SK-MEL-5 (cell line): ENCODE data around the gene SMIM15. TPM values are rescaled to one million over a fixed set of nuclear protein-coding genes. Genes with fewer than 3 reads are reported as not detected.
"Not testable (repeated sequence)": the region's sequence is repeated elsewhere in the genome, so short reads cannot be mapped to it uniquely, and the experiment has no call there.

ENCODE experiments used
- DNase-seq: peaks from one replicate; pipeline ENCODE4 v3.0.0-alpha.2; 2016; ENCODE audit warnings: low read depth, low spot score
- in situ Hi-C: cut with HindIII; loops from 2 replicates; pipeline ENCODE4 v1.10.0; 2016; ENCODE audit warnings: low sequenced_read_pairs, high pct_unique_total_duplicates, low pct_unique_long_range_greater_than_20kb
- polyA plus RNA-seq, 2 experiments: library from polyadenylated mRNA; depleted of rRNA; stranded (reverse); fragments of >200 nt; gene quantifications; 2 replicates each; pipeline ENCODE4 v1.2.3, GENCODE V29; 2015
- total RNA-seq: library from RNA; depleted of rRNA; stranded (reverse); fragments of >200 nt; shearing (Covaris generic); gene quantifications from 2 replicates; pipeline ENCODE4 v1.2.3, GENCODE V29; 2014; rRNA removed

Gene SMIM15, protein sequence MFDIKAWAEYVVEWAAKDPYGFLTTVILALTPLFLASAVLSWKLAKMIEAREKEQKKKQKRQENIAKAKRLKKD
- total RNA-seq = 52.4 and 54.2 TPM in 2 replicates
- polyA plus RNA-seq (2015; cell fraction: cytosol; rRNA removed) = 38.8 and 49.9 TPM in 2 replicates
- 9.2 and 13.0 TPM in 2 replicates for polyA plus RNA-seq (2015; cell fraction: nucleus; rRNA removed)

DNA sequence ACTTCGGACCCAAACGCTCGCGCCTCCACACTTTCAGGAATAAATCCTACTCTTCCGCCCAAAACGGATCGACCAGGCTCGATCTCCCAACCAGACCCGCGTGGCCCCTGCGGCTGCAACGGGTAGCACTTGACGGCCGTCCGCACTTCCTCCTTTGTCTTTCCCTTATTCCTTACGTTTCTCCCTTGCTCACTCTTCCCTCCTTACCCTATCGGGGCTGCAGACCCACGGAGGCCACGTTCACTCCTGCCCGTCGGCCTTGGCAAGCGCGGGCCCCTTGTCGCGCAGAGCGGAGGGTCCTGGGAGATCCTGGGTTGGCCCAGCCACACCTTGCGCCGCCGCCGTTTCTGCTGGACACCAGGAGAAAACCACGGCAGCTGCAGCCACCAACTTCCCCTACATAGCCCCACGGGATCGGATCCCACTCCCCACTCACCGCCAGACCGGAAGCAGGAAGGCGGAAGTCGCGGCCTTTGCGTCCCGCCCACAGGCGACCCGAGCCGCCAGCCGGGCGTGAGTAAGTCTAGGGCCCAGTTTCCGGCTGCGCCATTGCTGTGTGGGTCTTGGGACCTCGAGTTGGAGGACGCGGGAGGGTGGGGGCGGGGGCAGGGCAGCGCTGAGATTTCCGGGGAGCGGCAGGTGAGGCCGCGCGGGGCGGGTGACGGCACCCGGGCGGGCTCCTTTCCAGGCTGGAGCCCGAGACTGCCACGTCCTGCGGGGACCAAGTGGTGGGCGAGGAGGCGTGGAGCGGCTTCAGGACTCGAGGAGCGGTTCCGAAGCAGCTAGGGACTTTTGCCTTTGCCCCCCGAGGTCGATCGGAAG, at the start of gene SMIM15:
Gene SMIM15 (minus strand): TSS at position 459 of the 822 bp plus-strand sequence. CDS start 2,297 bp downstream, outside the sequence.
- peak; percentile 92 for DNase-seq
- in situ Hi-C loops = no loop called here

DNA sequence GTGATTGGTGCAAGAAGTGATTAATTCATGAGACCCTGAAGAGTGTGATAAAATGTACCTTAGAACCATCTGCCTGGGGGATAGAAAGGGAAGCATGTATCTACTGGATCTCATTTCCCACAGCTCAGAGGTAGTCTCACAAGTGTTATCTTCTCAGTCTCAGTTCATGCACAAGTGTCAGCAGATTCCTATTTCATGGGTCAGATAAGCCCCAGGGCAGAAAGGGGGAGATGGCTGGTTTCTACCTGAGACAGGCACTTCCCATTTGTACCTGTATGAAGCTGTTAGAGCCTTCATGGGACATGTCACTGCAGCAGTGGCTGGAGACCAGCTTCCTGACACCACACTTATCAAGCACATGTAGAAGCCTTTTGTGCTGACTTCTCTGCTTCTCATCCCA, 45.6 kb upstream of the SMIM15 start:
- in situ Hi-C loops = no loop called here
- no peak for DNase-seq

DNA sequence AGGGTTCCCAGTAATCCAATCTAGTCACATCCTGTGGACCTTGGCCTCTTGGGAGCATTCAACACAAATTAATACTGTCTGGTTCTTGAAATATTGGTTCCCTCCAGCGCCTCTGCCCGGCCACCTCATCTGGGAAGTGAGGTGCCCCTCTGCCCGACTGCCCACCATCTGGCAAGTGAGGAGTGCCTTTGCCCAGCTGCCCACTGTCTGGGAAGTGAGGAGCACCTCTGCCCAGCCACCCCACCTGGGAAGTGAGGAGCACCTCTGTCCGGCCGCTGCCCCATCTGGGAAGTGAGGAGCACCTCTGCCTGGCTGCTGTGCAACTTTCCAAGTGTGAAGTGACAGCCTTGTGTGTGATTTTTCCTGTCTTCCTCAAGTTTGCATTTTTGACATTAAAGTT, 42.7 kb upstream of the SMIM15 start:
- in situ Hi-C loops = no loop called here
- DNase-seq = no peak

DNA sequence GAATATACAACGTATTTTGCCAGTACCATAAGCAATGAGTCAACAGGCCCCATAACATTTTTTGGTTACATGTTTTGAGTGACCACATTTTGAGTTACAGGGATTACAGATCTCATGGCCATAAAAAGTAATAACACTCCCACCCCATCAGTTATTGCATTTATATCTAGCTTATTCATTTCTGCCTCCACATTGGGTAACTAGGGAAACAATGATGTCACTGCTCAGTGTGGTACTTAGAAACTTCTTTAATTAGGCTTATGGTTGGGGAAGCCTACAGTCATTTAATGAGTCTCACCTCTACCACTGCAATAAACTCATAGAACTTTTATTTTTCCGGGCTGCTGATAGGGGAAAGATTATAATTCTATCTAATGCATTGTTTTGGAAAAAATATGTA, 39.9 kb upstream of the SMIM15 start:
- in situ Hi-C loops = no loop called here
- DNase-seq = no peak

DNA sequence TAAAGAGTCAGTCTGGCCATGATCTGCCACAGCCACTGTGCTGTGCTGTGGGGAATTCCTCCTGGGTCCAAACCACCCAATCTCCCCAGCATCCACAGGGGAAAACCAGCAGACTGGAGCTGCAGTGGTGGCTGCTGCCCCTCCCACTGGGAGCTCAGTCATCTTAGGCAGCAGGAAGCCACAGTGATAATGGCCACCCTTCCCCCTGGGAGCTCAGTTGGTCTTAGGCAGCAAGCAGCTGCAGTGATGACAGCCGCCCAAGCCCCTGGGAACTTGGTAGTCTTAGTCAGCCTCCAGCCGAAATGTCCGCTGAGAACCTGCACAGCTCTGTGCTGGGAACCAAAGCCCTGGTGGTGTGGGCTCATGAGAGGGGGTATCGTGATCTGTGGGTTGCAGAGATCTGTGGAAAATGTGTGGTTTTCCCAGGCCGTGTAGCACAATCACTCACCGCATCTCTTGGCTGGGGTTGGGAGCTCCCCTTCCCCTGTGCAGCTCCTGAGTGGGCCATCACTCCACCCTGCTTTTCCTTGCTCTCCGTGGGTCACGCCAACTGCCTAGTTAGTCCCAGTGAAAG, 38.4 kb upstream of the SMIM15 start:
- in situ Hi-C loops = no loop called here
- DNase-seq = no peak

DNA sequence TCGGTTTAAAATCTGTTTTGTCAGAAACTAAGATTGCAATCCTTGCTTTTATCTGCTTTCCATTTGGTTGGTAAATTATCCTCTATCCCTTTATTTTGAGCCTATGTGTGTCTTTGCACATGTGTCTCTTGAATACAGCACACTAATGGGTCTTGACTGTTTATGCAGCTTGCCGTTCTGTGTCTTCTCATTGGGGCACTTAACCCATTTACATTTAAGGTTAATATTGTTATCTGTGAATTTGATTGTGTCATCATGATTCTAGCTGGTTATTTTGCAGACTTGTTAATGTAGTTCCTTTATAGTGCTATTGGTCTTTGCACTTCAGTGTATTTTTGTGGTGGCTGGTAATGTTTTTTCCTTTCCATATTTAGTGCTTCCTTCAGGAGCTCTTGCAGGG, 36.3 kb upstream of the SMIM15 start:
- no peak for DNase-seq
- in situ Hi-C loops = no loop called here

DNA sequence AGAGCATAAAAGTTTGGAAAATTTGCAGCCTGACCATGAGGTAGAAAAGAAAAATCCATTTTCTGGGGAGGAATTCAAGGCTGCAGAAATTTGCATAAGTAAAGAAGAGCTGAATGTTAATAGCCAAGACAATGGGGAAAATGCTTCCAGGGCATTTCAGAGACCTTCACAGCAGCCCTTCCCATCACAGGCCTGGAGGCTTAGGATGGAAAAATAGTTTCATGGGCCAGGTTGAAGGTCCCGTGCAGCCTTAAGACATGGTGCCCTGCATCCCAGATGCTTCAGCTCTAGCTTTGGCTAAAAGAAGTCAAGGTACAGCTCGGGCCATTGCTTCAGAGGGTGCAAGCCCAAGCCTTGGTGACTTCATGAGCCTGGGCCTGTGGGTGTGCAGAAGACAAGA, 25.6 kb upstream of the SMIM15 start:
- DNase-seq, in situ Hi-C loops: not testable (repeated sequence)

DNA sequence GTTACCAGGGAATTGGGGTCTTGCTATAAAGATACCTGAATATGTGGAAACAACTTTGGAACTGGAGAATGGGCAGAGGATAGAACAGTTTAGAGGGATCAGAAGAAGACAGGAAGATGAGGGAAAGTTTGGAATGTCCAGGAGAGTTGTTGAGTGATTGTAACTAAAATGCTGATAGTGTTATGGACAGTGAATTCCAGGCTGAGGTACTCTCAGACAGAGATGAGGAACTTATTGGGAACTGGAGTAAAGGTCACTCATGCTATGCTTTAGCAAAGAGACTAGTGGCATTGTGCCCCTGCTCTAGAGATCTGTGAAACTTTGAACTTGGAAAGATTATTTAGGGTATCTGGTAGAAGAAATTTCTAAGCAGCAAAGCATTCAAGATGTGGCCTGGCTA, 25.1 kb upstream of the SMIM15 start:
- in situ Hi-C loops = not testable (repeated sequence)

DNA sequence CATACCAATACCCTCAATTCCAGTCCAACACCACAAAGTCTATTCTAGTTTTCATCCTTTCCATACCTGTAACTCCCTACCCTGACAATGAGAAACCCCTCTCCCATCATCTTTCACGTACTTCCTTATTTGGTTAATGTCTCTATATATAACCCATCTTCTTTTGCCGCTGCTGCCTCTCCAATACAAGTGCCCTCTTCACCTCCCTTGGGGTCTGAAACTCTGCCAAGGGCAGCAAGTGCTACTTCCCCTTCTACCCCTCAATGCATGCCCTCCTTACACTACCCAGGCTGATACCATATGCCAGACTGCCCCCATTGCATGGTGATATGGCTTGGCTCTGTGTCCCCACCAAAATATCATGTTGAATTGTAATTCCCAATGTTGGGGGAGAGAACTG, 24.4 kb upstream of the SMIM15 start:
- in situ Hi-C loops = no loop called here
- DNase-seq = no peak

More for the DNA sequence above, 25.1 kb upstream of the SMIM15 start:
- DNase-seq = not testable (repeated sequence)

DNA sequence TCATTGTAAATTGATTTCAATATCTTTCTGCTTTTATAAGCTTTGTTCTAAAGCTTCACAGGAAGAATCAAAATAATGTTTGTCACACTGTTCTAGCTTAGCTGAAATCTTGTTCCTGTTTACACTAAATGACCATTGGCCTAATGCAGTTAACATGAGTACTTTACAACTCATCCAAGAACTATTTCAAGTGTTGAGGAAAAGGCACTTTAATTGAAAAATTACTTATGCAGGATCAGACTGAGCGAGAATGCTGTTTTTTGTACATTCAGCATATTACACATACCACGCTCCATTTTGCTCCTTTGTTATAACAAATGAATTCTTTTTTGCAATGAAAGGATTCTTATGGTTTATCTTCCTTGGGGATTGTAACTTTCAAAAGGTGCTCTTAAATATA, 22.4 kb upstream of the SMIM15 start:
- in situ Hi-C loops = no loop called here
- DNase-seq = no peak

DNA sequence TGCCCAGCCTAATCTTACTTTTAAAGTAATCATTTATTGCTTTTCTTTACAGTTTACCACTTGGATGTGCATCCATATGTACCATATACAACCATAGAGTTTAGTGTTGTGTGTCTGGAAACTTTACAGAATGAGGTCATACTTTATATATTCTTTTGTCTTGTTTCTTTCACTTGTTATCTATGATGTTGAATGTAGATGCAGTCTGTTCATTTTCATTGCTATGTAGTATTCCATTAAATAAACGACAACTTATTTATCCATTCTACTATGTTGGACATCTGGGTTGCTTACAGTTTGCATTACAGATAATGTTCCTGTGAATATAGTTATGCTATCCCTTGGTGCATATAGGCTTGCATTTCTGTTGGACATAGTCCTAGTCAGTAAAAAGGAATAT, 21.3 kb upstream of the SMIM15 start:
- no peak for DNase-seq
- in situ Hi-C loops = no loop called here

DNA sequence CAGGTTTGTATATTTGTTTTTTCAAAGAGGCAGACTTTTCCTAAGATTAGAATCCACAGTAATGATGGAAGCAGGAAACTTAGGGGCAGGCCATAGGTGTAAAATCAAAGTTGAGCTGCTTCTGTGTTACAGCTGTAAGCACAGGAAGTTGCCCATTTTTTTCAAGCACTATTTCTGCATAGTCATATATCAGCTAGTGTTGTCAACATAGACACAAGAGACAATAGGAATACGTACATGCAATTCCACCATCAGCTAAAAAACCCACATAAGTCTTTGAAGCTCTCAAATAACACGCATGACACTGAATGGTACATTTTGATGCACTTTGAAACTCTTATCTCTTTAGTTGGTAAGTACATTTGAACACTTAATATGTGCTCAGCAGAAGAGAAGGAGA, 20.2 kb upstream of the SMIM15 start:
- in situ Hi-C loops = no loop called here
- DNase-seq = no peak

DNA sequence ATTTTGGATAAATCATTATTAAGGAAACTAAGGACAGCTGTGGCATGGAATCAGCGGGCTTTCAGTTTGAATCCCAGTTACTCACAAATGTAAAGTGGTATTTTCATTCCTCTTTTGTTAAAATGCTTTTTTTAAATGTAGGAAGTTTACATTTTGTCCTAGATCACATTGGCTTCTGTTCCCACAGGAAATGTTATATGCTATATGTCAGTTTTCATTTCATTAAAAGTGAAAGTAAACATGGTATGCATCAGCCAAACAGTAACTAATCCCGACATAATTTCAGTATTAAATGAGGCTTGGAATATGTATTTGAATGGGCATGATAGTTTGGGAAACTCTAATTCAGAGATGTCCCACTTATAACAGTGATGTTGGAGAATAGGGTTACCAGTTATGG, 18.6 kb upstream of the SMIM15 start:
- in situ Hi-C loops = no loop called here

DNA sequence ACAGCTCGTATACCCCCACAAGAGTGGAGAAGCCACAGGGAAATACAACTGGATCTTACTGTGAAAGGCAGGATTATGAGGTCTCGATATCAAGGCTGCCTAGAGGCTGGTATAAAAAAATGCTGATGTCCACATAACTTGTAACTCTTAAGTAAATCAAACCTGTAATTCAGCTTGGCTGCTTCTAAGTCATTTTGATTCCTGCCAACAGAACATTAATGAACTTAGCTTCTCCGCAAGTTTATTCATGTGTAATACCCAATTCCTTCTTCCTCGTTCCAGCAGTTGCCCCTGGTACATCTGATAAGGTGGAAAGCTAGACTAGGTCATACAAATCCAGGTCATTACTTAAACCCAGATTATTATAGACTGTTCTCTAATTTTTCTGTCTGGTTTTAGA, 16.4 kb upstream of the SMIM15 start:
- in situ Hi-C loops = no loop called here
- no peak for DNase-seq

More for the DNA sequence above, 18.6 kb upstream of the SMIM15 start:
- no peak for DNase-seq

DNA sequence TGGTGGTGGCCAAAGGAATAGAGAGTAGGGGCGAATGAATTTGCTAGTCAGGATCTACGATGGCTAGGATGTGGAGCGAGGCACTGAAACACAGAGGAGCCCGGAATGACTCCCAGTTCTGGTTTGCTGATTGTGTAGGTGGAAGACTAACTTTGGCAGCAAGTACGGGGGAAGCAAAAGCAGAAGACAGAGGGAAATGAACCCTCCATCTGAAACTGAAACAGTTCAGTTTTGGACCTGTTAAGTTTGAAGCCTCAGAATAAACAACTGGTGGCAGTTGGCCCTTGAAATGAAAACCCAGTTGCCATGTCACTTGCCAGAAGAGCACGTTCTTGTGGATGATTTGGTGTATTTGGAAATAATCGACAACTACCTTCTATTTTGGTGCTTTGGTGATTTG, 15.4 kb upstream of the SMIM15 start:
- in situ Hi-C loops = no loop called here

DNA sequence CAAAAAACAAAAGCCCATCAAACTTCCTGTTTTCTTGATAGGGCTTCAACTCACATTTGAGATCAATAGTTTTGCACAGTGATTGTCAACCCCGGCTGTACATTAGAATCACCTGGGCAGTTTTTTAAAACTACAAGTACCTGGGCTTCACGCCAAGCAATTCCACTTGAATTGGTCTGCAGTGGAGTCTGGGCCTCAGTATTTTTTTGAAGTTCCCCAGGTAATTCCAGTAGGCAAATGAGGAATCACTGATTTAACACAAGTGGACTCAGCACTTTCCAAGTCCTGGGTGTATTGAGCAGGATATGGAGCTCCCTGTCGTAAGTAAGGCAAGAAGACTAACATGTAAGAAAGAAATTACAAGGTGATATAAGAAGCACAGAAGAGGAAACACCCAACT, 14.8 kb upstream of the SMIM15 start:
- in situ Hi-C loops = no loop called here
- DNase-seq = no peak

More for the DNA sequence above, 15.4 kb upstream of the SMIM15 start:
- no peak for DNase-seq

DNA sequence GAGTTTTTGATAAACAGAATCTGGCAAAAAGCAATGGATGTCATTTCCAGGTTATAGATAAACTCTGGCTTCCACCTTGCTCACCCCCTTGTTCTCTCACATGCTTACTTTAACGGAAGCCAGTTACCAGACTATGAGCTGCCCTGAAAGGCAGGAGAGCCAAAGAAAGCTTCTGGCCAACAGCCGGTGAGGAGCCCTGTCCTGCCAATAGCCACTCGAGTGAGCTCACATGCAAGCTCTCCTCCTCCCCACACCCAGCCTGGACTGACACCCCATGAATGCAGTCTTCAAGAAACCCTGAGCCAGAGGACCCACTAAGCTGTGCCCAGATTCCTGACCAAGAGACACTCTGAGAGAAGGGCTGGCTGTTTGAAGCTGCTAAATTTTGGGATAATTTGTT, 14.4 kb upstream of the SMIM15 start:
- in situ Hi-C loops = no loop called here
- no peak for DNase-seq

DNA sequence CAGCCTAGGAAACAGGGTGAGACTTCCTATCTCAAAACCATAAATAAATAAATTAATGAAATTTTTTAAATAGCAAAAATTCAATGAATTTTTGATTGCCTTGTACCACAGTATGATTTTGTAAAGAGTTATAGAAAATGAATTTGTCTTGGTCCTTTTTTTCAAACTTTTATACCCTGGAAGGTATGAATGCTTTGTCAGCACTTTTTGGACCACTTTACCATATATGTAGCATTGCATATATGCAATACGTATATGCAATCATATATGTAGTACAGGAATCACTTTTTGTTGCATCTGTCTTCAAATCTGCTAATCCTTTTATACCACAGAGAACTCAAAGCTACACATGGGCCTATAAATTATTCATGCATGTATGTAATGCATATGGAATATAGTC, 9.2 kb upstream of the SMIM15 start:
- in situ Hi-C loops = no loop called here
- DNase-seq = no peak

DNA sequence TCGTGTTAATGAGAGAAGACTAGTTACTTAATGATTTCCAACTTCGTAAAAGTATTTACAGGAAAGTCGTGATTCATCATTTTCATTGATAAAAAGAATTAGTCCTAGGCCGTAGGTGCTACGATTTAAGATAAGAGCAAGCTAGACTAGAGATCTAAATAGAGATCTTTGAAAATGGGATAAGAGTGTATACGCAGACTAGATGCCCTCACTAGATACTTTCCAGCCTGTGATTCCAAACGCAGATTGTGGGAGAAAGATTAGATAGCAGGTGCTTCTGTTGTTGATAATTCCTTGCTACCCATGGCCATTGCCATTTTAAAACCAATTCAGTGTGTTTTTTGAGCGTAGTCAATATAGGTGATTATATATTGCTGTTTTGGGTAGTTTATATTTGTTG, 6.7 kb upstream of the SMIM15 start:
- in situ Hi-C loops = no loop called here
- DNase-seq = no peak
